SU-DHL-6 (cell line): Measurements from ENCODE around the gene UBR4.

Source experiments
- CTCF ChIP-seq: fragments of 200-600 bp; sonication (generic); IDR thresholded peaks from one replicate; pipeline ENCODE4 v1.5.1; 2017; ENCODE audit warnings: antibody characterized with exemption, mild to moderate bottlenecking, low read length, moderate library complexity; ENCODE audit not compliant: insufficient read depth, poor library complexity, severe bottlenecking
- EZH2phosphoT487 ChIP-seq: fragments of 200-600 bp; sonication (generic), shearing (Covaris generic); conservative IDR thresholded peaks from 2 replicates; pipeline ENCODE4 v1.6.1; 2018; ENCODE audit warnings: mild to moderate bottlenecking, antibody characterized with exemption, low read length, moderate library complexity, mixed read lengths

DNA sequence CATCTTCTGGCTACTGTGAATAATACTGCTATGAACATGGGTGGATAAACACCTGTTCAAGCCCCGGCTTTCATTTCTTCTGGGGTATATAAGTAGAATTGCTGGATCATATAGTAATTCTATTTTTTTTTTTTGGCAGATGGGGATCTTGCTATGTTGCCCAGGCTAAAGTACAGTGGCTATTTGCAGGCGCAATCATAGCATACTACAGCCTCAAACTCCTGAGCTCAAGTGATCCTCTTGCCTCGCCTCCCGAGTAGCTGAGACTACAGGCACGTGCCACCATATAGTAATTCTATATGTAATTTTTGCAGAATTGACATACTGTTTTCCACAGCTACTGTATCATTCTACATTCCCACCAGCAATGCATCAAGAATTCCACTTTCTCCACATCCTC lies 27.8 kb downstream of the UBR4 start:
- TF ChIP-seq CTCF (no peak), EZH2phosphoT487 (no peak)
